Measurements from ENCODE around the gene BLVRB. TPM values are rescaled to one million over a fixed set of nuclear protein-coding genes. Genes with fewer than 3 reads are reported as not detected.

Gene BLVRB
- total RNA-seq, 1 donor from 2014 or later, result 68.7 TPM

GRCh38 chr19:40407714-40408597 is 57.6 kb downstream of the BLVRB start:
- DNase-seq (ENCODE audit: low read depth, low spot score), result no peak

DNA sequence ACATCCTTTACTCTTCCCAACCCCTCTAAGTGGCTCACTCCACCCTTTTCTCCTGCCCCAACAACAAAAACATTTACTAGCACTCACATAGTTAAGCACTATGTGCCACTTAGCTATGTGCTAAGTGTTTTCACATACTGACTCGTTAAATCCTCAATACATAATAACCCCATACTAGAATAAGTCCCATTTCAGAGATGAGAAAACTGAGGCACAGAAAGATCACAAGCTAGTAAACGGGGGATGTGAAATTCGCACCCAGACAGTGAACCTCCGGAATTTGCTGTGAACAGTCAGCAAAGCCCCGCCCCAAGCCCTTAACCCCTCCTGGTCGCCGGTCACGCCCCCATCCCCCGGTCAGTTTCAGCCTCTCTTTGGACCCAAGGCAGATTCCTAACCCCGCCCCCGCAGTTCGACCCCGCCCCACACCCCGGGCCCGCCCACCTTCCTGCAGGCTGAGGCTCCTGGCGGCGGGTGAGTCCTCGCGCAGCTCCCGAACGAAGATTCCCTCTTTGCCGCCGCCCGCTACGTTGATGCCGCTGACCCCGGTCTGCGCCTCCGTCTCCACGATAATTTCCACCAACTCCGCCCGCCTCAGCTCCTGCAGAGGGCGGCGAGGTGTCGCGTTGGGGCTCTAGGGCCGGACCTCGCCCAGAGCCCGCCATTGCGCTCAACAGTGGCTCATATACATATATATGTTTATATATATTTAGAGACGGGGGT is 62.1 kb downstream of the BLVRB start:
- DNase-seq (ENCODE audit: low read depth, low spot score), result peak; percentile 66

GRCh38 chr19:40400559-40400958 is 65.0 kb downstream of the BLVRB start:
- no peak for DNase-seq (ENCODE audit: low read depth, low spot score)

GRCh38 chr19:40398417-40399131 is 67.0 kb downstream of the BLVRB start:
- no peak for DNase-seq (ENCODE audit: low read depth, low spot score)

Other genes with a start within 250 kb of the BLVRB start
- not detected in 2 replicates for gene TTC9B, start 247.4 kb downstream of the BLVRB start, total RNA-seq
- 0.07 TPM in 1 of 2 replicates, not detected in the other for gene CCNP, start 239.1 kb downstream of the BLVRB start, total RNA-seq
- 22.6 and 30.1 TPM in 2 replicates for gene AKT2, start 180.4 kb downstream of the BLVRB start, total RNA-seq
- 7.4 and 10.5 TPM in 2 replicates for gene C19orf47, start 117.3 kb downstream of the BLVRB start, total RNA-seq
- gene PLD3, start 117.0 kb downstream of the BLVRB start, total RNA-seq, result 91.0 and 155 TPM in 2 replicates
- 0.07 TPM in 1 of 2 replicates, not detected in the other for gene HIPK4, start 75.6 kb downstream of the BLVRB start, total RNA-seq
- gene PRX, start 52.4 kb downstream of the BLVRB start, total RNA-seq, result 1.0 and 1.2 TPM in 2 replicates
- gene SERTAD1, start 39.8 kb downstream of the BLVRB start, total RNA-seq, result 18.8 and 22.9 TPM in 2 replicates
- 17.1 and 21.0 TPM in 2 replicates for gene SERTAD3, start 21.4 kb downstream of the BLVRB start, total RNA-seq
- 0.20 and 0.28 TPM in 2 replicates for gene SPTBN4, start 1.3 kb upstream of the BLVRB start, total RNA-seq
- 29.5 and 33.5 TPM in 2 replicates for gene SHKBP1, start 111.1 kb upstream of the BLVRB start, total RNA-seq
- 6.1 and 14.4 TPM in 2 replicates for gene LTBP4, start 135.6 kb upstream of the BLVRB start, total RNA-seq
- gene NUMBL, start 224.9 kb upstream of the BLVRB start, total RNA-seq, result 19.4 and 23.8 TPM in 2 replicates

All from pulmonary artery endothelial cell (primary cell).